Dermis blood vessel endothelial cell (primary cell): Measurements from ENCODE around the gene IL18. TPM values are rescaled to one million over a fixed set of nuclear protein-coding genes. Genes with fewer than 3 reads are reported as not detected.
"Not testable (repeated sequence)": the region's sequence is repeated elsewhere in the genome, so short reads cannot be mapped to it uniquely, and the experiment has no call there.

Experiments
- DNase-seq: peaks from one replicate; pipeline ENCODE4 v3.0.0; 2010
- total RNA-seq: library from RNA; depleted of rRNA; stranded (reverse); fragments of >200 nt; gene quantifications from 2 replicates; pipeline ENCODE4 v1.2.3, GENCODE V29; 2014

IL18 gene
- total RNA-seq, 1 donor from 2014 or later: 0.34 TPM

GRCh38 chr11:112115386-112115785, 48.5 kb downstream of the IL18 start:
- no peak for DNase-seq

- DNase-seq: no peak
Observed at GRCh38 chr11:112114460-112114859, 49.4 kb downstream of the IL18 start.

GRCh38 chr11:112113539-112114457, 50.1 kb downstream of the IL18 start:
- DNase-seq: peak; percentile 66

- DNase-seq: no peak
Observed at GRCh38 chr11:112106070-112106469, 57.8 kb downstream of the IL18 start.

GRCh38 chr11:112103446-112103845, 60.4 kb downstream of the IL18 start:
- no peak for DNase-seq

GRCh38 chr11:112100462-112100861, 63.4 kb downstream of the IL18 start:
- DNase-seq: no peak

- DNase-seq: no peak
Observed at GRCh38 chr11:112097734-112098528, 66.0 kb downstream of the IL18 start.

GRCh38 chr11:112096194-112096593, 67.7 kb downstream of the IL18 start:
- no peak for DNase-seq

GRCh38 chr11:112095302-112095701, 68.6 kb downstream of the IL18 start:
- not testable (repeated sequence) for DNase-seq

Other genes starting within 250 kb of the IL18 start
- gene C11orf52, start 245.2 kb downstream of the IL18 start, total RNA-seq: 0.17 and 0.47 TPM in 2 replicates
- gene DIXDC1, start 226.8 kb downstream of the IL18 start, total RNA-seq: 17.7 and 30.8 TPM in 2 replicates
- gene DLAT, start 138.7 kb downstream of the IL18 start, total RNA-seq: 25.5 and 41.6 TPM in 2 replicates
- gene PIH1D2, start 90.1 kb downstream of the IL18 start, total RNA-seq: 0.93 and 1.4 TPM in 2 replicates
- gene NKAPD1, start 89.8 kb downstream of the IL18 start, total RNA-seq: 17.9 and 22.0 TPM in 2 replicates
- 43.8 and 54.6 TPM in 2 replicates for gene TIMM8B, start 77.3 kb downstream of the IL18 start, total RNA-seq
- 198 and 201 TPM in 2 replicates for gene SDHD, start 77.2 kb downstream of the IL18 start, total RNA-seq
- gene TEX12, start 3.3 kb upstream of the IL18 start, total RNA-seq: not detected in 2 replicates
- gene BCO2, start 11.4 kb upstream of the IL18 start, total RNA-seq: 0.68 and 1.3 TPM in 2 replicates
- 33.9 and 45.1 TPM in 2 replicates for gene PTS, start 62.3 kb upstream of the IL18 start, total RNA-seq
- not detected in 2 replicates for gene PLET1, start 96.8 kb upstream of the IL18 start, total RNA-seq